Spleen (tissue), 11 donors: ENCODE data around the gene GTF3C6. TPM values are rescaled to one million over a fixed set of nuclear protein-coding genes. Genes with fewer than 3 reads are reported as not detected.

Experiments used
- DNase-seq: peaks from one replicate; pipeline ENCODE4 v3.0.0-alpha.2; 2020
- H3K27ac ChIP-seq, 8 donors: fragments of 200-600 bp; sonication (generic) in 7 of 8; 1 replicate in 4 of 8; 2 replicates in 4 of 8; pipeline versions ENCODE4 v1.5.0 to v1.8.0; 2016 to 2021; ENCODE audit warnings: inconsistent platforms in 4 of 8, mild to moderate bottlenecking in 4 of 8, moderate library complexity in 1 of 8
- H3K27me3 ChIP-seq, 7 donors: fragments of 200-600 bp; sonication (generic) in 6 of 7; replicated peaks in 1 of 7; 1 replicate in 4 of 7; 2 replicates in 3 of 7; pipeline versions ENCODE4 v1.5.0 to v1.8.0; 2016 to 2021; ENCODE audit warnings: inconsistent platforms in 3 of 7, mild to moderate bottlenecking in 1 of 7
- H3K36me3 ChIP-seq, 6 donors: fragments of 200-600 bp; sonication (generic) in 5 of 6; 1 replicate in 4 of 6; 2 replicates in 2 of 6; pipeline versions ENCODE4 v1.5.0 to v1.8.0; 2016 to 2021; ENCODE audit warnings: inconsistent platforms in 2 of 6
- H3K4me1 ChIP-seq, 6 donors: fragments of 200-600 bp; sonication (generic) in 5 of 6; 1 replicate in 3 of 6; 2 replicates in 3 of 6; pipeline versions ENCODE4 v1.5.0 to v1.8.0; 2016 to 2021; ENCODE audit warnings: inconsistent platforms in 3 of 6
- H3K4me3 ChIP-seq, 8 donors: fragments of 200-600 bp; sonication (generic) in 7 of 8; 1 replicate in 4 of 8; 2 replicates in 4 of 8; pipeline versions ENCODE4 v1.5.0 to v1.8.0; 2016 to 2021; ENCODE audit warnings: inconsistent platforms in 4 of 8, mild to moderate bottlenecking in 4 of 8, moderate library complexity in 2 of 8
- H3K9me3 ChIP-seq, 8 donors: fragments of 200-600 bp; sonication (generic) in 7 of 8; 1 replicate in 4 of 8; 2 replicates in 4 of 8; pipeline versions ENCODE4 v1.5.0 to v1.8.0; 2016 to 2021; ENCODE audit warnings: inconsistent platforms in 4 of 8
- CTCF ChIP-seq, 11 experiments: fragments of 200-600 bp in 7 of 11; fragments of 450-650 bp in 4 of 11; sonication (generic) in 4 of 11; IDR thresholded peaks in 8 of 11; conservative IDR thresholded peaks in 3 of 11; 1 replicate in 7 of 11; 2 replicates in 4 of 11; pipeline versions ENCODE4 v1.4.0 to v1.8.0; 2016 to 2021; ENCODE audit warnings: antibody characterized with exemption in 11 of 11, inconsistent platforms in 4 of 11, mild to moderate bottlenecking in 1 of 11
- POLR2A ChIP-seq, 3 donors: fragments of 450-650 bp; IDR thresholded peaks; one replicate each; pipeline ENCODE4 v1.5.1; 2017; ENCODE audit warnings: antibody characterized with exemption in 3 of 3, mild to moderate bottlenecking in 1 of 3
- POLR2AphosphoS5 ChIP-seq, 3 donors: sonication (generic); formaldehyde crosslinking; IDR thresholded peaks; one replicate each; pipeline ENCODE4 v1.5.1; 2017; ENCODE audit warnings: antibody characterized with exemption in 3 of 3
- WGBS, 5 donors: extraction: QIAGEN DNeasy Blood & Tissue Kit in 3 of 5; methylation state at CpG; one replicate each; pipeline versions ENCODE4 v1.1.5 to v1.1.7; 2013 to 2018; 5-methylcytosine and 5-hydroxymethylcytosine counted together
- intact Hi-C: fragments of 100-400 bp; cut with DNase I; formaldehyde crosslinking; loops from one replicate; pipeline ENCODE4 v1.15.0; 2023; ENCODE audit warnings: low total_unique reads
- polyA plus RNA-seq, 3 donors: library from polyadenylated mRNA; stranded (reverse); fragments of 200-250 nt; gene quantifications; one replicate each; pipeline ENCODE4 v1.2.1, GENCODE V29; 2013
- total RNA-seq, 7 donors: library from RNA; depleted of rRNA in 3 of 7; stranded (reverse); fragments of >200 nt in 3 of 7; fragmentation: NEBNext Ultra II Directional in 4 of 7; extraction: Animal tissue kit (Norgen Biotek cat#: 25700) in 4 of 7; gene quantifications; one replicate each; pipeline versions ENCODE4 v1.1.0 to v1.2.1, GENCODE V29; 2016 to 2021
- donor health status: healthy with polysubstance abuse.
- donor health status: DM: no; HTN: no; CAD: no; lungs with moderate emphysema.
- donor health status: DM: no; HTN: no; CAD: no.
- donor health status: Bipolar disorder and iron deficiency.
- donor health status: healthy.
- donor health status: DM: no; HTN: no; CAD: no.
- donor health status: DM: yes; HTN: yes; CAD: no.

GTF3C6 gene
- total and polyA plus RNA-seq, 10 donors = 27.7 to 61.5 (median 46.4) TPM

GRCh38 chr6:110934381-110934898 is 24.1 kb upstream of the GTF3C6 start:
- Histone ChIP-seq H3K4me1 (peaks cover 0 to 26% (median 0%) of the 10 kb centered on the region in 6 donors), H3K27me3 (no peaks in the 10 kb centered on the region), H3K4me3 (no peak overlapping the region), H3K27ac (no peak overlapping the region), H3K36me3 (no peaks in the 10 kb centered on the region), H3K9me3 (no peaks in the 10 kb centered on the region)
- WGBS, 5 donors = 86 to 96% (median 93%) methylated on average over 1 of the region's 1 CpG
- DNase-seq = no peak
- intact Hi-C loops = no loop called here
- TF ChIP-seq POLR2A (IDR thresholded peaks at IDR 0.05) (no peak), POLR2AphosphoS5 (IDR thresholded peaks at IDR 0.05) (no peak), CTCF (IDR thresholded peaks at IDR 0.05 in 8 of 11, conservative IDR thresholded peaks at IDR 0.05 in 3 of 11) (no peak)

GRCh38 chr6:110935171-110935570 is 23.3 kb upstream of the GTF3C6 start:
- 91 to 98% (median 93%) methylated on average over 5 to 6 of the region's 6 CpGs for WGBS, 5 donors
- TF ChIP-seq POLR2AphosphoS5 (IDR thresholded peaks at IDR 0.05) (no peak), POLR2A (IDR thresholded peaks at IDR 0.05) (no peak), CTCF (IDR thresholded peaks at IDR 0.05 in 8 of 11, conservative IDR thresholded peaks at IDR 0.05 in 3 of 11) (no peak)
- no peak for DNase-seq

GRCh38 chr6:110938171-110938570 is 20.3 kb upstream of the GTF3C6 start:
- Histone ChIP-seq H3K4me1 (peaks cover 0 to 14% (median 0%) of the 10 kb centered on the region in 6 donors), H3K27me3 (no peaks in the 10 kb centered on the region), H3K36me3 (no peaks in the 10 kb centered on the region), H3K27ac (no peak overlapping the region), H3K9me3 (no peaks in the 10 kb centered on the region), H3K4me3 (no peak overlapping the region)
- DNase-seq = no peak
- intact Hi-C loops = no loop called here
- TF ChIP-seq CTCF (IDR thresholded peaks at IDR 0.05 in 8 of 11, conservative IDR thresholded peaks at IDR 0.05 in 3 of 11) (no peak), POLR2AphosphoS5 (IDR thresholded peaks at IDR 0.05) (no peak), POLR2A (IDR thresholded peaks at IDR 0.05) (no peak)
- 92 to 97% (median 94%) methylated on average over 6 of the region's 6 CpGs for WGBS, 5 donors

More at GRCh38 chr6:110935171-110935570, 23.3 kb upstream of the GTF3C6 start:
- H3K27me3 ChIP-seq = no peaks in the 10 kb centered on the region
- intact Hi-C loops = no loop called here
- H3K9me3 ChIP-seq = no peaks in the 10 kb centered on the region
- H3K36me3 ChIP-seq = no peaks in the 10 kb centered on the region
- H3K4me1 ChIP-seq = peaks cover 0 to 19% (median 0%) of the 10 kb centered on the region in 6 donors
- no peak overlapping the region for H3K27ac ChIP-seq
- no peak overlapping the region for H3K4me3 ChIP-seq

- intact Hi-C loops = no loop called here
Measured at GRCh38 chr6:110939429-110940200, 18.9 kb upstream of the GTF3C6 start.

More at GRCh38 chr6:110939429-110940200, 18.9 kb upstream of the GTF3C6 start:
- Histone ChIP-seq H3K4me1 (peaks cover 0 to under 1% (median 0%) of the 10 kb centered on the region in 6 donors), H3K4me3 (no peak overlapping the region), H3K27ac (no peak overlapping the region), H3K9me3 (no peaks in the 10 kb centered on the region), H3K27me3 (no peaks in the 10 kb centered on the region), H3K36me3 (no peaks in the 10 kb centered on the region)
- TF ChIP-seq POLR2A (IDR thresholded peaks at IDR 0.05) = no peak
- TF ChIP-seq POLR2AphosphoS5 (IDR thresholded peaks at IDR 0.05) = no peak
- TF ChIP-seq CTCF (IDR thresholded peaks at IDR 0.05 in 8 of 11, conservative IDR thresholded peaks at IDR 0.05 in 3 of 11) = no peak
- DNase-seq = no peak
- 54 to 71% (median 62%) methylated on average over 8 of the region's 8 CpGs for WGBS, 5 donors
